K562 (cell line): ENCODE measurements around the gene ARHGEF38. TPM values are rescaled to one million over a fixed set of nuclear protein-coding genes. Genes with fewer than 3 reads are reported as not detected.

ENCODE experiments used
- ATAC-seq: fragments of 200-7000 bp; cut with Tn5 transposase; 3 replicates; pipeline ENCODE4 v1.9.1; 2020; ENCODE audit warnings: moderate library complexity
- BruUV-seq: library from RNA; stranded (reverse); fragments of 400-500 nt; replicated peaks from 2 replicates; lab custom pipeline; 2021; lab: Mats Ljungman, UMichigan
- CTCF ChIA-PET: fragments of 300-600 bp; formaldehyde crosslinking; extraction: SDS; loops from one replicate; lab custom pipeline; 2021; ENCODE audit warnings: low intra/inter-chr PET ratio; lab: Yijun Ruan, JAX
- POLR2A ChIA-PET: fragments of 300-600, 350-650 bp; sonication (Branson Sonifier 250); formaldehyde crosslinking; extraction: SDS; loops from one replicate; lab custom pipeline; 2021; ENCODE audit warnings: antibody characterized with exemption, inconsistent platforms; lab: Yijun Ruan, JAX
- DNase-seq, 4 experiments: peaks; one replicate each; pipeline versions ENCODE4 v3.0.0 to v3.0.0-alpha.2; 2011 to 2018; ENCODE audit warnings: low spot score in 3 of 4, mixed read lengths in 3 of 4; ENCODE audit errors: extremely low read depth in 1 of 4
- FAIRE-seq: peaks from 2 replicates; lab custom pipeline; 2011; peaks lifted over from hg19 to GRCh38; lab: Jason Lieb, UNC
- H2AFZ ChIP-seq: 2 replicates; pipeline ENCODE4 v1.6.0; 2011; ENCODE audit warnings: low read depth, low read length, control low read depth, inconsistent platforms
- H3K27ac ChIP-seq: fragments of 200-600 bp; 3 replicates; pipeline ENCODE4 v1.8.0; 2011; ENCODE audit warnings: low read depth, mild to moderate bottlenecking, control low read depth, inconsistent platforms, low read length, moderate library complexity, mixed read lengths; ENCODE audit errors: extremely low read depth
- H3K27me3 ChIP-seq, 2 experiments: fragments of 300-600 bp in 1 of 2; 2 replicates in 1 of 2; 3 replicates in 1 of 2; pipeline versions ENCODE4 v1.6.0 to v1.8.0; 2011; ENCODE audit warnings: inconsistent platforms in 2 of 2, low read length in 2 of 2, mild to moderate bottlenecking in 1 of 2, mixed read lengths in 1 of 2, moderate library complexity in 1 of 2; ENCODE audit not compliant: control insufficient read depth in 2 of 2, insufficient read depth in 2 of 2
- H3K36me3 ChIP-seq: fragments of 300-600 bp; 3 replicates; pipeline ENCODE4 v1.8.0; 2011; ENCODE audit warnings: mild to moderate bottlenecking, low read length, inconsistent platforms; ENCODE audit not compliant: control insufficient read depth, insufficient read depth
- H3K4me1 ChIP-seq, 2 experiments: fragments of 200-600 bp in 1 of 2; replicated peaks in 1 of 2; 2 replicates in 1 of 2; 3 replicates in 1 of 2; pipeline versions ENCODE4 v1.5.1 to v1.8.0; 2011; ENCODE audit warnings: inconsistent platforms in 2 of 2, low read length in 2 of 2, mild to moderate bottlenecking in 1 of 2, mixed read lengths in 1 of 2, moderate library complexity in 1 of 2; ENCODE audit not compliant: control insufficient read depth in 2 of 2, insufficient read depth in 2 of 2
- H3K4me2 ChIP-seq: 2 replicates; pipeline ENCODE4 v1.6.1; 2011; ENCODE audit warnings: low read length, control low read depth, inconsistent platforms, mixed read lengths; ENCODE audit not compliant: insufficient read depth
- H3K4me3 ChIP-seq: fragments of 200-600 bp; sonication (generic), shearing (Covaris generic); 2 replicates; pipeline ENCODE4 v1.5.1; 2016; ENCODE audit warnings: control low read depth, inconsistent platforms
- H3K79me2 ChIP-seq: fragments of 200-600 bp; 3 replicates; pipeline ENCODE4 v1.8.0; 2011; ENCODE audit warnings: low read length, inconsistent platforms; ENCODE audit not compliant: control insufficient read depth, insufficient read depth
- H3K9ac ChIP-seq, 2 experiments: 2 replicates each; pipeline versions ENCODE4 v1.6.0 to v1.6.1; 2011; ENCODE audit warnings: low read depth in 2 of 2, low read length in 2 of 2, control low read depth in 1 of 2, inconsistent platforms in 1 of 2, mild to moderate bottlenecking in 1 of 2, mixed read lengths in 1 of 2; ENCODE audit not compliant: insufficient read depth in 1 of 2
- H3K9me1 ChIP-seq: one replicate; pipeline ENCODE4 v1.6.0; 2011; ENCODE audit warnings: inconsistent platforms, mild to moderate bottlenecking, low read length, moderate library complexity; ENCODE audit not compliant: control insufficient read depth, insufficient read depth
- H3K9me3 ChIP-seq: replicated peaks from 2 replicates; pipeline ENCODE4 v1.5.1; 2011; ENCODE audit warnings: low read depth, low read length, inconsistent platforms; ENCODE audit not compliant: control insufficient read depth, insufficient read depth
- H4K20me1 ChIP-seq: replicated peaks from 2 replicates; pipeline ENCODE4 v1.6.1; 2011; ENCODE audit warnings: low read length, inconsistent platforms, mixed read lengths; ENCODE audit not compliant: control insufficient read depth, insufficient read depth
- BACH1 ChIP-seq: fragments of 200-800 bp; sonication (Bioruptor generic); IDR thresholded peaks from 2 replicates; pipeline ENCODE4 v1.6.1; 2016; ENCODE audit warnings: missing genetic modification characterization, missing compliant biosample characterization
- DPF2 ChIP-seq: fragments of 450-650 bp; IDR thresholded peaks from 2 replicates; pipeline ENCODE4 v1.6.1; 2016
- ELF1 ChIP-seq: fragments of 200-800 bp; sonication (Bioruptor generic); IDR thresholded peaks from 2 replicates; pipeline ENCODE4 v1.6.1; 2016; ENCODE audit warnings: missing genetic modification characterization, missing compliant biosample characterization
- KDM2B ChIP-seq: fragments of 250-450 bp; sonication (Bioruptor Pico); IDR thresholded peaks from 2 replicates; pipeline ENCODE4 v1.8.0; 2021; ENCODE audit warnings: mild to moderate bottlenecking, moderate library complexity
- PCBP1 ChIP-seq: fragments of 200-400 bp; formaldehyde crosslinking; IDR thresholded peaks from 2 replicates; pipeline ENCODE4 v1.6.1; 2018; ENCODE audit warnings: mild to moderate bottlenecking, low read depth, low read length; ENCODE audit not compliant: poor library complexity, severe bottlenecking
- SMARCA4 ChIP-seq: fragments of 450-650 bp; IDR thresholded peaks from 2 replicates; pipeline ENCODE4 v1.6.1; 2016
- ZNF124 ChIP-seq: sonication (generic); formaldehyde crosslinking; IDR thresholded peaks from 2 replicates; pipeline ENCODE4 v1.8.1; 2022; ENCODE audit warnings: missing genetic modification reagents
- ZNF561 ChIP-seq: fragments of 450-650 bp; formaldehyde crosslinking; conservative IDR thresholded peaks from 2 replicates; pipeline ENCODE4 v1.4.0; 2020; ENCODE audit warnings: mild to moderate bottlenecking, moderate library complexity
- WGBS: fragments of 100-300 bp; shearing (Covaris generic); methylation state at CpG from one replicate; pipeline ENCODE4 v1.1.6; 2016; ENCODE audit warnings: low coverage, mixed read lengths; ENCODE audit not compliant: insufficient coverage; ENCODE audit errors: missing lambda C conversion rate; 5-methylcytosine and 5-hydroxymethylcytosine counted together
- in situ Hi-C: fragments of 300-500 bp; cut with MboI; formaldehyde crosslinking; loops from 4 replicates; pipeline ENCODE4 v1.15.0; 2018; ENCODE audit warnings: inconsistent platforms, mixed read lengths
- intact Hi-C: fragments of 100-400 bp; cut with micrococcal nuclease; formaldehyde crosslinking; loops from 2 replicates; pipeline ENCODE4 v1.14.2; 2022
- polyA plus RNA-seq, 8 experiments: library from polyadenylated mRNA; depleted of rRNA in 4 of 8; stranded (reverse) in 5 of 8; unstranded in 3 of 8; fragments of >200 nt; fragmentation: Nextera tagmentation in 2 of 8; fragmentation: Illumina TruSeq in 1 of 8; extraction: Ambion mirVana in 2 of 8; extraction: Trizol in 1 of 8; gene quantifications; 2 replicates each; pipeline versions ENCODE4 v1.2.1 to v1.2.3, GENCODE V29; 2011 to 2014; ENCODE audit warnings: inconsistent platforms in 1 of 8, missing spikeins in 1 of 8
- total RNA-seq, 7 experiments: library from RNA; depleted of rRNA in 6 of 7; stranded (reverse); fragments of >200 nt in 6 of 7; fragmentation: Illumina TruSeq in 2 of 7; extraction: Trizol in 2 of 7; gene quantifications; 2 replicates each; pipeline versions ENCODE4 v1.2.1 to v1.2.3, GENCODE V29; 2011 to 2021; ENCODE audit warnings: low replicate concordance in 1 of 7
- TF ChIP-seq, protein P1 (sequence below), 2 experiments: fragments of 450-650 bp; IDR thresholded peaks; 2 replicates each; pipeline ENCODE4 v1.6.1; 2016; ENCODE audit warnings: mild to moderate bottlenecking in 2 of 2, borderline replicate concordance in 1 of 2, low read depth in 1 of 2, moderate library complexity in 1 of 2
- TF ChIP-seq, protein P2 (sequence below): sonication (generic); IDR thresholded peaks from 2 replicates; pipeline ENCODE4 v1.6.1; 2016
- TF ChIP-seq, protein P3 (sequence below): fragments of 450-650 bp; formaldehyde crosslinking; IDR thresholded peaks from 2 replicates; pipeline ENCODE4 v1.4.0; 2020; ENCODE audit warnings: mild to moderate bottlenecking, moderate library complexity
- TF ChIP-seq, protein P4 (sequence below): sonication (generic); formaldehyde crosslinking; IDR thresholded peaks from 2 replicates; pipeline ENCODE4 v1.9.0; 2022; ENCODE audit warnings: mild to moderate bottlenecking, missing genetic modification reagents

The ARHGEF38 gene
- total and polyA plus RNA-seq, 9 of the 15 experiments (the other 6 are each of a cell fraction or from before 2014, with no cell fraction given): 0.17 TPM; not detected in 8

DNA sequence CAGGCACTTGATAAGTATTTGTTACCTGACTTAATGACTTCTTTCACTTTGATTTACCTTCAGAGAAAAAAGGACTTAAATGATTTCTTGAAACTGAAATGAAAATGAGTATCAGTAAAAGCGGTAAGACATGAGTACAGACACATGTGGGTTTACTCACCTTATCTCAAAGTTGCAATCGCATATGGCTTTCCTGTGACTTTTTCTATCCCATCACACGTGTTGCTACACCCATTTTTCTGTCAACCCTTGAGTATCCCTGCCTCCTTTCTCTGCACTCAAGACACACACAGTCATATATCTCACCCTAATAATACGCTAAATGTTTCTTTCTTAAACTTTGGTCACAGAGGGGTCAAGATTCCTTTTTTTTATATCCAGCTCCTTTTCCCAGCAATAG is 11.0 kb upstream of the ARHGEF38 start:
- intact Hi-C loops: no loop called here
- in situ Hi-C loops: no loop called here
- H3K36me3 ChIP-seq: no peaks in the 10 kb centered on the region
- DNase-seq: peak in 1 of 4 experiments; percentile 4
- H3K27ac ChIP-seq: no peak overlapping the region
- no peaks in the 10 kb centered on the region for H3K27me3 ChIP-seq
- ATAC-seq: no peak
- TF ChIP-seq DPF2 (no peak), KDM2B (CRISPR knock-in tag) (no peak), ELF1 (tag) (no peak), PCBP1 (no peak), ZNF124 (CRISPR knock-in tag) (no peak), BACH1 (tag) (no peak), SMARCA4 (no peak), ZNF561 (CRISPR knock-in tag) (no peak)
- TF ChIP-seq, protein P1, sequence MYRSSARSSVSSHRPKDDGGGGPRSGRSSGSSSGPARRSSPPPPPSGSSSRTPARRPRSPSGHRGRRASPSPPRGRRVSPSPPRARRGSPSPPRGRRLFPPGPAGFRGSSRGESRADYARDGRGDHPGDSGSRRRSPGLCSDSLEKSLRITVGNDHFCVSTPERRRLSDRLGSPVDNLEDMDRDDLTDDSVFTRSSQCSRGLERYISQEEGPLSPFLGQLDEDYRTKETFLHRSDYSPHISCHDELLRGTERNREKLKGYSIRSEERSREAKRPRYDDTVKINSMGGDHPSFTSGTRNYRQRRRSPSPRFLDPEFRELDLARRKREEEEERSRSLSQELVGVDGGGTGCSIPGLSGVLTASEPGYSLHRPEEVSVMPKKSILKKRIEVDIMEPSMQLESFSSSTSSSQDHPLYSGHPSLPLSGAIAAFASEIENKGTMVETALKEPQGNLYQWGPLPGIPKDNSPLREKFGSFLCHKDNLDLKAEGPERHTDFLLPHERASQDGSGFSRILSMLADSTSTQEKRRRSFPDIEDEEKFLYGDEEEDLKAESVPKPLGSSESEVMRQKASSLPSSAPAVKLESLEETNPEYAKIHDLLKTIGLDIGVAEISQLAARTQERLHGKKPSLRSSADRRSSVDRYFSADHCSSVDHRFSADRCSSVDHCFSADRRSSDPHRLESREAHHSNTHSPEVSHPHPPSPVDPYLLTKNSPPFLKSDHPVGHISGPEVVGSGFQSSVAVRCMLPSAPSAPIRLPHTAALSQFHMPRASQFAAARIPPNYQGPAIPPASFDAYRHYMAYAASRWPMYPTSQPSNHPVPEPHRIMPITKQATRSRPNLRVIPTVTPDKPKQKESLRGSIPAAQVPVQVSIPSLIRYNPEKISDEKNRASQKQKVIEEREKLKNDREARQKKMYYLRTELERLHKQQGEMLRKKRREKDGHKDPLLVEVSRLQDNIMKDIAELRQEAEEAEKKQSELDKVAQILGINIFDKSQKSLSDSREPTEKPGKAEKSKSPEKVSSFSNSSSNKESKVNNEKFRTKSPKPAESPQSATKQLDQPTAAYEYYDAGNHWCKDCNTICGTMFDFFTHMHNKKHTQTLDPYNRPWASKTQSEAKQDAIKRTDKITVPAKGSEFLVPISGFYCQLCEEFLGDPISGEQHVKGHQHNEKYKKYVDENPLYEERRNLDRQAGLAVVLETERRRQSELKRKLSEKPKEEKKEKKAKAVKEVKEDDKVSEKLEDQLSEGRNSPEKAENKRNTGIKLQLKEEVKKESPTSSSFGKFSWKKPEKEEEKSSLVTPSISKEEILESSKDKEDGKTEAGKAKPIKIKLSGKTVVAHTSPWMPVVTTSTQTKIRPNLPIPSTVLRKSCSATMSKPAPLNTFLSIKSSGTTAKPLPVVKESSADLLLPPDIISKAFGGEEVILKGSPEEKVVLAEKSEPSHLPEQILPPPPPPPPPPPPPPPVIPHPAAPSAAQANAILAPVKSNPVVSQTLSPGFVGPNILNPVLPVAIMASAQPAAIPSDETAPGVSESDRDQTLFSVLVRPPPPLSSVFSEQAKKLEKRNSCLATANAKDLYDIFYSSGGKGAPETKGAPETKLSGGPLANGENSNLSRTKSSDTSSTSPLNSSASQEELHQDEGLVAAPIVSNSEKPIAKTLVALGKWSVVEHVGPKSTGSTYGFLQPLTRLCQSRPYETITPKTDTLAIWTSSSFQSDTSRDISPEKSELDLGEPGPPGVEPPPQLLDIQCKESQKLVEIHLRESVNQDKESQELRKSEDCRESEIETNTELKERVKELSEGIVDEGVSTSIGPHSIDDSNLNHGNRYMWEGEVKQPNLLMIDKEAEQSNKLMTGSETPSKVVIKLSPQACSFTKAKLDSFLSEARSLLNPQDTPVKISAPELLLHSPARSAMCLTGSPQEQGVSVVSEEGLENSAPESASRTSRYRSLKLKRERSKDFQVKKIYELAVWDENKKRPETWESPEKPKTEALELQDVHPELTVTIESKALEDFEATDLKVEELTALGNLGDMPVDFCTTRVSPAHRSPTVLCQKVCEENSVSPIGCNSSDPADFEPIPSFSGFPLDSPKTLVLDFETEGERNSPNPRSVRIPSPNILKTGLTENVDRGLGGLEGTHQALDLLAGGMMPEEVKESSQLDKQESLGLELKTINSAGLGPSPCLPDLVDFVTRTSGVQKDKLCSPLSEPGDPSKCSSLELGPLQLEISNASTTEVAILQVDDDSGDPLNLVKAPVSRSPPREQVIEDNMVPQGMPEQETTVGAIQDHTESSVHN (IDR thresholded peaks at IDR 0.05; ENCODE audit: borderline replicate concordance in 1 of 2, low read depth in 1 of 2): no peak
- TF ChIP-seq, protein P2, sequence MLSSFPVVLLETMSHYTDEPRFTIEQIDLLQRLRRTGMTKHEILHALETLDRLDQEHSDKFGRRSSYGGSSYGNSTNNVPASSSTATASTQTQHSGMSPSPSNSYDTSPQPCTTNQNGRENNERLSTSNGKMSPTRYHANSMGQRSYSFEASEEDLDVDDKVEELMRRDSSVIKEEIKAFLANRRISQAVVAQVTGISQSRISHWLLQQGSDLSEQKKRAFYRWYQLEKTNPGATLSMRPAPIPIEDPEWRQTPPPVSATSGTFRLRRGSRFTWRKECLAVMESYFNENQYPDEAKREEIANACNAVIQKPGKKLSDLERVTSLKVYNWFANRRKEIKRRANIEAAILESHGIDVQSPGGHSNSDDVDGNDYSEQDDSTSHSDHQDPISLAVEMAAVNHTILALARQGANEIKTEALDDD: no peak
- TF ChIP-seq, protein P3, sequence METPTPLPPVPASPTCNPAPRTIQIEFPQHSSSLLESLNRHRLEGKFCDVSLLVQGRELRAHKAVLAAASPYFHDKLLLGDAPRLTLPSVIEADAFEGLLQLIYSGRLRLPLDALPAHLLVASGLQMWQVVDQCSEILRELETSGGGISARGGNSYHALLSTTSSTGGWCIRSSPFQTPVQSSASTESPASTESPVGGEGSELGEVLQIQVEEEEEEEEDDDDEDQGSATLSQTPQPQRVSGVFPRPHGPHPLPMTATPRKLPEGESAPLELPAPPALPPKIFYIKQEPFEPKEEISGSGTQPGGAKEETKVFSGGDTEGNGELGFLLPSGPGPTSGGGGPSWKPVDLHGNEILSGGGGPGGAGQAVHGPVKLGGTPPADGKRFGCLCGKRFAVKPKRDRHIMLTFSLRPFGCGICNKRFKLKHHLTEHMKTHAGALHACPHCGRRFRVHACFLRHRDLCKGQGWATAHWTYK (CRISPR knock-in tag): no peak
- TF ChIP-seq, protein P4, sequence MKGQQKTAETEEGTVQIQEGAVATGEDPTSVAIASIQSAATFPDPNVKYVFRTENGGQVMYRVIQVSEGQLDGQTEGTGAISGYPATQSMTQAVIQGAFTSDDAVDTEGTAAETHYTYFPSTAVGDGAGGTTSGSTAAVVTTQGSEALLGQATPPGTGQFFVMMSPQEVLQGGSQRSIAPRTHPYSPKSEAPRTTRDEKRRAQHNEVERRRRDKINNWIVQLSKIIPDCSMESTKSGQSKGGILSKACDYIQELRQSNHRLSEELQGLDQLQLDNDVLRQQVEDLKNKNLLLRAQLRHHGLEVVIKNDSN (CRISPR knock-in tag): no peak
- H2AFZ ChIP-seq: no peak overlapping the region
- ChIA-PET CTCF (no interaction called here), POLR2A (no interaction called here)
- H3K9me1 ChIP-seq: no peaks in the 10 kb centered on the region
- H3K79me2 ChIP-seq: no peaks in the 10 kb centered on the region
- WGBS: 0% methylated on average over 4 of the region's 4 CpGs
- no peaks in the 10 kb centered on the region for H3K9me3 ChIP-seq
- H4K20me1 ChIP-seq: no peaks in the 10 kb centered on the region
- H3K4me3 ChIP-seq: no peak overlapping the region
- BruUV-seq: no TSS peak
- H3K9ac ChIP-seq: no peak overlapping the region
- H3K4me2 ChIP-seq: no peak overlapping the region
- FAIRE-seq: peak; percentile 46
- H3K4me1 ChIP-seq: no peaks in the 10 kb centered on the region
